GM21723 (cell line): ENCODE data around the gene CDC40.

Source experiments
- ATAC-seq: cut with Tn5 transposase; IDR thresholded peaks from one replicate; pipeline ENCODE4 v1.9.1; 2021; ENCODE audit warnings: mild to moderate bottlenecking, moderate library complexity; ENCODE audit not compliant: unreplicated experiment

The CDC40 gene

DNA sequence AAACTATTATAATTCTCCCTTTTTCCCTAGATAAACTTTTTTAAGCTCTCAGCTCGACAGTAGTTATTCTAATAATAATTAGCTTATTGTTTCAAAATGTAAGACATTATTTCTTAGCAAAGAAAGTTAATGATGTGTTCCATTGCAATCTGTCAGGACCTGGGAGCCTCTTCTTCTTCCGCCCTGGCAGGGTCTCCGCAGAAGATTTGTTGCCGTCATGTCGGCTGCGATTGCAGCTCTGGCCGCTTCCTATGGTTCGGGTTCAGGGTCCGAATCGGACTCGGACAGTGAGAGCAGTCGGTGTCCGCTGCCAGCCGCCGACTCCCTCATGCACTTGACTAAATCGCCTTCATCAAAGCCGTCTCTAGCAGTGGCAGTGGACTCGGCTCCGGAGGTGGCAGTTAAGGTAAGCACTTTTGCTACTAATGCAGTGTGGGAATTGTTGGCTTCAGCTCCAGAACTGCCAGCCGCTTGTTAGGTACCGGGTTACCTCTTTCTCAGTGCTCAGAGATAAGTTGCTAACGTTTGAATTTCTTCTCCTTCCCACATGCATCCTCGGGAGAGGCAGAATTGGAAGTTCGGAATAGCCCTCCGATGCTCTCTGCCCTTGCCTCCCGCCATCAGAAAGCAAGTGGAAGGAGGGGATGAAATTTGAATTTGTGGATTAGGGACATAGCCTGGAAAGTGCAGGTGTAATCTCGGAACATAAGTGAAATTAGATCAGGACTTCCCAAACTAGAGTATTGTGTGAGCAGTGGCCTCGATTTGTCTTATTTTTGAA is at the start of gene CDC40:
Gene CDC40, plus strand, starts transcription at position 200 of the 781 bp plus-strand sequence. Its CDS starts 18 bp downstream, at position 218.
- peak; percentile 49 for ATAC-seq

- no peak for ATAC-seq
Observed at GRCh38 chr6:110137924-110138887, 42.0 kb upstream of the CDC40 start.

- ATAC-seq: no peak
Observed at GRCh38 chr6:110139052-110139451, 41.2 kb upstream of the CDC40 start.

- no peak for ATAC-seq
Observed at GRCh38 chr6:110140650-110141049, 39.6 kb upstream of the CDC40 start.

- no peak for ATAC-seq
Observed at GRCh38 chr6:110147870-110148269, 32.4 kb upstream of the CDC40 start.

- ATAC-seq: no peak
Observed at GRCh38 chr6:110158479-110158878, 21.7 kb upstream of the CDC40 start.

DNA sequence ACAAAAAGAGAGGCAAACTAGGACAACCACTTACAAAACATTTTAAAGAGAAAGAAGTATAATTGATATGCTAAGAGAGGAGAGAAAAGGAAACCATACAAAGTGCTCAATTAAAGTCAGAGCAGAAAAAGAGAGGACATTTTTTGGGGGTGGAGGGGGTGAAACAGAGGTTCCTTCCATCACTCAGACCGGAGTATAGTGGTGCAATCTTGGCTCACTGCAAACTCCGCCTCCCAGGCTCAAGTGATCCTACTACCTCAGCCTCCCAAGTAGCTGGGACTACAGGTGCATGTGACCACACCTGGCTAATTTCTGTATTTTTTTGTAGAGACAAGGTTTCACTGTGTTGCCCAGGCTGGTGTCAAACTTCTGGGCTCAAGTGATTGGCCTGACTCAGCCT is 10.1 kb upstream of the CDC40 start:
- ATAC-seq: no peak

DNA sequence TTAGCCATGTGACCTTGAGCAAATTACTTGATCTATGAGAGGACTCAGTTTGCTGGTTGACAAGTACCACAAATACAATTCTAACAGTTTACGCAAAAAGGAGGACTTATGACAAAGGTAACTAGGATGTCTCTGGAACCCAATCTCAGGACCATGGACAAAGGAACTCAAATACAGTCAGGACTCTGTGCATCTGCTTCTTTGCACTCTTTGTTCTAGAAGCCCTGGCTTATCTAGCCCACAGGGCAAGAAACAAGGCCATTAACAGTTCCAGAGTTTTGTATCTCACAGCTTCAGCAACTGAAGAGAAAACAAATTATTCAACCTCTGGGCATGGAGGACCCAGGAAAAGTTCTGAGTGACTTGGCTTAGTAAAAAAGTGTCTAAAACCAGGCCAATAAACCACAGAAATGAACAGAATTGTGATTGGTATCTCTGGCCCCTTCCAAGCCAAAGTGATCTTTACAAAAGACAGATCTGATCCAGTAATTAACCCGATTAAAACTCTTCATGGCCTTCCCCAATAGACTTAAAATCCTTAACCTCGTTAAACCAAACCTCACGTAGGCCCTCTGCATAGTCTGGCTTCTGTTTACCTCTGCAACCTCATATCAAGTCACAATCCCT is 6.6 kb upstream of the CDC40 start:
- no peak for ATAC-seq

GRCh38 chr6:110178626-110179405 is 1.4 kb upstream of the CDC40 start:
- peak; percentile 42 for ATAC-seq

- ATAC-seq: peak; percentile 85
Observed at GRCh38 chr6:110179406-110180227, 610 bp upstream of the CDC40 start, which contains the start of gene WASF1. Gene WASF1 (minus strand): TSS chr6:110179670. CDS start chr6:110127601, 52,069 bp downstream.

- ATAC-seq: peak; percentile 13
Observed at GRCh38 chr6:110181131-110182030, 1.2 kb downstream of the CDC40 start.

DNA sequence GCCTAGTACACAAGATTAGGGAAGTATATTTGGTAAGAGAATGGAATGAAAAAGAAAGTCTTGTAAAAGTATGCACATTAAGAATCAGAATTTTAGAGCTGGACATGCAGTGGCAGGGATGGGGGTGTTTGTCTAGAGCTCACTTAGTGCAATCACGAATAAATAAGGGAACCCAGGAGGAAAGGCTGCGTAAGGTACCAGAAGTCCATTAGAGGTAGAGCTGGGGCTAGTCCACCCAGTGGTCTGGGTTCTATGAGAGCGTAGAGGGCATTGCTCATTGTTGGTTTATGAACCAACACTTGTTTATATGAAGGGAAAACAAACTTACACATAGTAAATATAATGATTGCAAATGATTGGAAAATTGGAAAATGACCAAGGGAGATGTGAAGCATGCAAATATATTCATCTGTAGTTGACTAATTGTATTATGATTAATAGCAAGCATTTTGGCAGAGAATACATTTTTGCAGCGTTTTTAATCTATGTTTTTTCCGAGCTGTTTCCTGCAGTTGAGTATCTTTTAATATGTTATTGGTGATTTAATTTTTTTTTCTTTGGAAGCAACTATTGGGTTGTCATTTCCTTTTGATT is 3.2 kb downstream of the CDC40 start:
- ATAC-seq: no peak

DNA sequence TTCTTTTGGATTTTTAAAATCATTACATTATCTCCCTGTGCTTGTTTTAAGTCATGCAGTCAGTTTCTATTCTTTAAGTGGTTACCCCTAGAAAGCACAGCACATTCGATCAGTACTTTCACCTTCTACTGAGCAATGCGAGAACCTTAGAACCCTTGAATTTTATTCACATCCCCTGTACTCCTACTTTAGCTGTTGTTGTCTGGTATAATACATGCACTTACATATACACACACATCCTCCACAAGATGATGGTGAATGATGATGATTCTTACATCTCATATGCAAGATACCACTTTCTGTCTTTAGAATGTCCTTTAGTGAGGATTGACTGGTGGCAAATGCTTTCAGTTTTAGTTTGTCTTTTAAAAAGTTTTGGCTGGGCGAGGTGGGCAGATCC is 5.7 kb downstream of the CDC40 start:
- ATAC-seq: peak; percentile 68

- no peak for ATAC-seq
Observed at GRCh38 chr6:110188791-110189190, 8.6 kb downstream of the CDC40 start.

DNA sequence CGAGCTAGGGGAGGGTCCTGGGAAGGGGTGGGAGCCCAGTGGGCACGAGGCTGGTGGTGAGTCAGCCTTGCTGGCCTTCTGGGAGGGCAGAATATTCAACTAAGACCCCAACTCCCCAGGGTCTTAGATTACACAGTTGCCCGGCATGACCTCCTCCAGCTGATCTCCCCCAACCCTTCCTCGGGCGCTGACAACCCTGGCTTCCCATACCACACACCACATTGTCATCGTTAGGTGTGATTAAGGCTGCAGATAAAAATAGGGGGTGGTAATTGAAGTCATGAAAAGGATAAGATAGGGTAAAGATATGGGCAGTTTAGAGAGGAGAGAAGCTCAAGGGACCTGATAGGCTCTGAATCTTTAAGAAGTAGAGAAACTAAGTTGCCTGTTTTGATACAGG is 10.5 kb downstream of the CDC40 start:
- ATAC-seq: no peak

GRCh38 chr6:110191477-110191876 is 11.2 kb downstream of the CDC40 start:
- ATAC-seq: no peak

GRCh38 chr6:110195639-110196038 is 15.4 kb downstream of the CDC40 start:
- no peak for ATAC-seq

DNA sequence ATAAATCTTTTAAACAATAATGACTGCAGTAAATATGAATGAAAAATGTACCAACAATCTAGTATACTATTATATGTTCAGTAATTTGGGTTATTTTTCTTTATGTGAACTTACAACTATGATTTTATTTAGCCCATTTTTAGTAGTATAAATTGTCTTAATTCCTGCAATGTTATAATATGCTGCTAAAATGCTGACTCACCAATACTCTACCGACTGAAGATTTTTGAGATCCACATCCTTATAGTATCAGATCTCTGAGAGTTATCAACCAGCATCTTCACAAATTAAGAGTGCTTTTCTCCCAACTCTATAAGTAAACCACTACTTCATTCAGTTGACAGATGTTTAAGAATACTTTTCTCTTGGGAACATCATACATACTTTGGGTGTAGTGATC is 16.6 kb downstream of the CDC40 start:
- ATAC-seq: no peak
